ENCODE results near the gene MAPK7.

DNA sequence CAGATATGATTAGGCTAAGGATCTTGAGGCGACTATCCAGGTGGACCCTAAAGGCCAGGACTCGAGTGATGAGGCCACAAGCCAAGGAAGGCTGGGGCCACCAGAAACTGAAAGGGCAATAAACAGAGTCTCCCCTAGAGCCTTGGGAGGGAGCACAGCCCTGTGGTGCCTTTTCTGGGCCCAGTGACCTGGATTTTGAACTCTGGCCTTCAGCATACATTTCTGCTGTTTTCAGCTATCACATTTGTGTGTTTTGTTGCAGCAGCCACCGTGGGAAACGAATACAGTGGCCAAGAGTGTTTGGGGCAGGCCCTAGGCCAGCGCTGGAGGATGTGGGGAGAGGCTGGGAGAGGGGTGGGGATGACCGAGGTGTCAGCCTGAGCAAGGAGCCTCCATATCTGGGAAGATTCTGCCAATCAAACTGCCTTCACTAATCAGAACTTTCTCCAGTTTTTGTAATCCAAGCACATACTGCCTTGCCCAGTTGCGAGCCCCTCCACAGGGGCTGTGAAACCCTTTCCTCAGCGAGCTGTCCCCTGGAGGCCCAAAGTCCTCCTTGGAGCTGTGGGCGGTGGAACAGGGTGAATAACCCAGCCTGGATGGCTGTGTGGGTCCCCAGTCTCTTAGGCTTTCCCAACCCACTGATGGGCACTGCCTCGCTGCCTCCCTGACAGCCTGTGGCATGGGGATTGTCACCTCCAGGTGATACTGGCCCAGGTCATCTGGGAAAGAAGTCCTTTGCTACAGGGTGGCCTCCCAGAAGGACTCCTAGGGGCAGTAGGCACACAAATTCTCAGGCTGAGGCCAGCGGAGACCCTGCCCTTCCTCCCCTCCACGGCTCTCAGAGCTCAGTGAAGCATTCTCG, 32.6 kb upstream of the MAPK7 start:
- TF ChIP-seq MAZ (IDR thresholded peaks at IDR 0.05; ENCODE audit: borderline replicate concordance, low read depth, low read length) (no peak), POLR2A (IDR thresholded peaks at IDR 0.05; ENCODE audit: low read length) (no peak), POLR2AphosphoS2 (conservative IDR thresholded peaks at IDR 0.05; ENCODE audit: low read length) (no peak), CHD2 (IDR thresholded peaks at IDR 0.05; ENCODE audit: low read length, partially characterized antibody) (no peak), SMC3 (IDR thresholded peaks at IDR 0.05) (no peak), JUNB (IDR thresholded peaks at IDR 0.05) (no peak), MAFK (IDR thresholded peaks at IDR 0.05; ENCODE audit: partially characterized antibody) (no peak)
- TF ChIP-seq, protein P1, sequence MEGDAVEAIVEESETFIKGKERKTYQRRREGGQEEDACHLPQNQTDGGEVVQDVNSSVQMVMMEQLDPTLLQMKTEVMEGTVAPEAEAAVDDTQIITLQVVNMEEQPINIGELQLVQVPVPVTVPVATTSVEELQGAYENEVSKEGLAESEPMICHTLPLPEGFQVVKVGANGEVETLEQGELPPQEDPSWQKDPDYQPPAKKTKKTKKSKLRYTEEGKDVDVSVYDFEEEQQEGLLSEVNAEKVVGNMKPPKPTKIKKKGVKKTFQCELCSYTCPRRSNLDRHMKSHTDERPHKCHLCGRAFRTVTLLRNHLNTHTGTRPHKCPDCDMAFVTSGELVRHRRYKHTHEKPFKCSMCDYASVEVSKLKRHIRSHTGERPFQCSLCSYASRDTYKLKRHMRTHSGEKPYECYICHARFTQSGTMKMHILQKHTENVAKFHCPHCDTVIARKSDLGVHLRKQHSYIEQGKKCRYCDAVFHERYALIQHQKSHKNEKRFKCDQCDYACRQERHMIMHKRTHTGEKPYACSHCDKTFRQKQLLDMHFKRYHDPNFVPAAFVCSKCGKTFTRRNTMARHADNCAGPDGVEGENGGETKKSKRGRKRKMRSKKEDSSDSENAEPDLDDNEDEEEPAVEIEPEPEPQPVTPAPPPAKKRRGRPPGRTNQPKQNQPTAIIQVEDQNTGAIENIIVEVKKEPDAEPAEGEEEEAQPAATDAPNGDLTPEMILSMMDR (IDR thresholded peaks at IDR 0.05) = no peak
